H1 (cell line): Measurements from ENCODE around the gene ZBTB9. TPM values are rescaled to one million over a fixed set of nuclear protein-coding genes. Genes with fewer than 3 reads are reported as not detected.

Experiments used
- ASH2L ChIP-seq: fragments of 200-600, 300-600 bp; sonication (generic); IDR thresholded peaks from one replicate; pipeline ENCODE4 v1.7.1; 2017; ENCODE audit warnings: low read length
- ATF2 ChIP-seq: IDR thresholded peaks from 2 replicates; pipeline ENCODE4 v1.6.1; 2012; ENCODE audit warnings: low read length, inconsistent platforms
- KDM1A ChIP-seq: fragments of 200-600, 300-600 bp; sonication (generic); IDR thresholded peaks from 2 replicates; pipeline ENCODE4 v1.7.1; 2016; ENCODE audit warnings: mild to moderate bottlenecking, low read length, borderline replicate concordance
- KDM5A ChIP-seq: fragments of 200-600 bp; IDR thresholded peaks from 2 replicates; pipeline ENCODE4 v1.7.1; 2012; ENCODE audit warnings: mild to moderate bottlenecking, low read length, inconsistent platforms, mixed read lengths
- POLR2AphosphoS5 ChIP-seq: IDR thresholded peaks from 2 replicates; pipeline ENCODE4 v1.6.1; 2011; ENCODE audit warnings: low read depth, low read length
- POU5F1 ChIP-seq: IDR thresholded peaks from 2 replicates; pipeline ENCODE4 v1.6.1; 2011; ENCODE audit warnings: low read depth, mild to moderate bottlenecking, low read length, moderate library complexity
- SAP30 ChIP-seq: fragments of 300-600 bp; sonication (generic); IDR thresholded peaks from 2 replicates; pipeline ENCODE4 v1.7.1; 2012; ENCODE audit warnings: low read length, moderate library complexity, mild to moderate bottlenecking, inconsistent platforms; ENCODE audit not compliant: insufficient read depth, insufficient replicate concordance
- SIX5 ChIP-seq: IDR thresholded peaks from 2 replicates; pipeline ENCODE4 v1.6.1; 2011; ENCODE audit warnings: mild to moderate bottlenecking, low read depth, low read length
- SRF ChIP-seq: IDR thresholded peaks from 2 replicates; pipeline ENCODE4 v1.6.1; 2011; ENCODE audit warnings: mild to moderate bottlenecking, low read depth, low read length, moderate library complexity
- TEAD4 ChIP-seq: IDR thresholded peaks from 2 replicates; pipeline ENCODE4 v1.6.1; 2012; ENCODE audit warnings: low read depth, low read length, inconsistent platforms, mixed read lengths
- YY1 ChIP-seq: IDR thresholded peaks from 2 replicates; pipeline ENCODE4 v1.6.1; 2011; ENCODE audit warnings: low read depth, mild to moderate bottlenecking, low read length
- polyA plus RNA-seq, 7 experiments: library from polyadenylated mRNA; depleted of rRNA in 3 of 7; stranded (reverse) in 5 of 7; unstranded in 2 of 7; fragments of >200 nt in 5 of 7; fragments of 200-250 nt in 2 of 7; gene quantifications; 1 replicate in 5 of 7; 2 replicates in 1 of 7; 4 replicates in 1 of 7; pipeline versions ENCODE4 v1.2.1 to v1.2.3, GENCODE V29; 2011 to 2013; ENCODE audit warnings: missing spikeins in 2 of 7, mixed read lengths in 2 of 7
- total RNA-seq: library from RNA; stranded (reverse); fragmentation: NEBNext Ultra II Directional; extraction: Animal tissue kit (Norgen Biotek cat#: 25700); gene quantifications from 2 replicates; pipeline ENCODE4 v1.2.1, GENCODE V29; 2021

Gene ZBTB9
- total and polyA plus RNA-seq, 2 of the 8 experiments (the other 6 are each of a cell fraction or from before 2014, with no cell fraction given), result 16.9 to 20.2 TPM

GRCh38 chr6:33425668-33426577 is 28.5 kb upstream of the ZBTB9 start (continued):
- TF ChIP-seq KDM1A (no peak), SAP30 (no peak), POLR2AphosphoS5 (peak; percentile 46), YY1 (no peak), ASH2L (no peak), ATF2 (no peak), SIX5 (no peak), SRF (no peak), POU5F1 (no peak), TEAD4 (no peak), KDM5A (no peak)
